A673 (cell line): ENCODE measurements around the gene PCBP3. TPM values are rescaled to one million over a fixed set of nuclear protein-coding genes. Genes with fewer than 3 reads are reported as not detected.

ENCODE experiments used
- BruUV-seq: library from RNA; stranded (reverse); fragments of 400-500 nt; replicated peaks from 2 replicates; lab custom pipeline; 2021; lab: Mats Ljungman, UMichigan
- CTCF ChIA-PET: fragments of 300-600 bp; sonication (Branson Sonifier 250); formaldehyde crosslinking; loops from one replicate; lab custom pipeline; 2022; ENCODE audit warnings: antibody characterized with exemption; lab: Charles Lee
- POLR2A ChIA-PET: fragments of 300-600 bp; sonication (Branson Sonifier 250); formaldehyde crosslinking; loops from one replicate; lab custom pipeline; 2022; ENCODE audit warnings: antibody characterized with exemption; ENCODE audit not compliant: low non-redundant PET; lab: Charles Lee
- DNase-seq: peaks from one replicate; pipeline ENCODE4 v3.0.0-alpha.2; 2015; ENCODE audit warnings: low spot score
- H3K27ac ChIP-seq: fragments of 200-600 bp; sonication (generic); 2 replicates; pipeline ENCODE4 v1.5.1; 2016; ENCODE audit warnings: mixed run types, low read depth, mild to moderate bottlenecking, mixed read lengths, antibody characterized with exemption, low read length; ENCODE audit not compliant: poor library complexity, severe bottlenecking
- H3K27me3 ChIP-seq: fragments of 200-600 bp; sonication (generic); replicated peaks from 2 replicates; pipeline ENCODE4 v1.6.1; 2017; ENCODE audit warnings: mixed run types, low read depth, mild to moderate bottlenecking, mixed read lengths, antibody characterized with exemption, low read length; ENCODE audit not compliant: insufficient read depth, poor library complexity
- H3K36me3 ChIP-seq: fragments of 200-600 bp; sonication (generic); 2 replicates; pipeline ENCODE4 v1.6.1; 2016; ENCODE audit warnings: mixed run types, mild to moderate bottlenecking, mixed read lengths, antibody characterized with exemption, low read length; ENCODE audit not compliant: insufficient read depth, poor library complexity, severe bottlenecking
- H3K4me1 ChIP-seq: fragments of 200-600 bp; sonication (generic); 2 replicates; pipeline ENCODE4 v1.6.1; 2017; ENCODE audit warnings: mixed run types, mild to moderate bottlenecking, mixed read lengths, antibody characterized with exemption, low read length; ENCODE audit not compliant: insufficient read depth, poor library complexity, severe bottlenecking
- H3K4me3 ChIP-seq: fragments of 200-600 bp; sonication (generic); 2 replicates; pipeline ENCODE4 v1.5.1; 2016; ENCODE audit warnings: low read depth, mixed run types, mild to moderate bottlenecking, mixed read lengths, low read length; ENCODE audit not compliant: poor library complexity, severe bottlenecking
- H3K9me3 ChIP-seq: fragments of 200-600 bp; sonication (generic); 2 replicates; pipeline ENCODE4 v1.6.1; 2016; ENCODE audit warnings: mixed run types, low read depth, mild to moderate bottlenecking, mixed read lengths, antibody characterized with exemption, low read length; ENCODE audit not compliant: poor library complexity, severe bottlenecking
- EZH2 ChIP-seq: fragments of 200-600 bp; sonication (generic); IDR thresholded peaks from 2 replicates; pipeline ENCODE4 v1.6.1; 2017; ENCODE audit warnings: borderline replicate concordance, low read depth, mild to moderate bottlenecking, mixed read lengths, antibody characterized with exemption, low read length; ENCODE audit not compliant: poor library complexity, severe bottlenecking
- intact Hi-C: fragments of 100-400 bp; cut with micrococcal nuclease; formaldehyde crosslinking; loops from one replicate; pipeline ENCODE4 v1.10.0; 2022; ENCODE audit not compliant: unreplicated experiment
- total RNA-seq: library from RNA; stranded (reverse); gene quantifications from 2 replicates; pipeline ENCODE4 v1.2.3, GENCODE V29; 2021
- TF ChIP-seq, protein P1 (sequence below): fragments of 300-800, 200-600 bp; sonication (generic); conservative IDR thresholded peaks from 2 replicates; pipeline ENCODE4 v1.5.1; 2017; ENCODE audit warnings: low read depth, mild to moderate bottlenecking, antibody characterized with exemption, low read length, moderate library complexity, mixed read lengths

PCBP3 gene
- total RNA-seq, 1 experiment from 2014 or later: 25.6 TPM

DNA sequence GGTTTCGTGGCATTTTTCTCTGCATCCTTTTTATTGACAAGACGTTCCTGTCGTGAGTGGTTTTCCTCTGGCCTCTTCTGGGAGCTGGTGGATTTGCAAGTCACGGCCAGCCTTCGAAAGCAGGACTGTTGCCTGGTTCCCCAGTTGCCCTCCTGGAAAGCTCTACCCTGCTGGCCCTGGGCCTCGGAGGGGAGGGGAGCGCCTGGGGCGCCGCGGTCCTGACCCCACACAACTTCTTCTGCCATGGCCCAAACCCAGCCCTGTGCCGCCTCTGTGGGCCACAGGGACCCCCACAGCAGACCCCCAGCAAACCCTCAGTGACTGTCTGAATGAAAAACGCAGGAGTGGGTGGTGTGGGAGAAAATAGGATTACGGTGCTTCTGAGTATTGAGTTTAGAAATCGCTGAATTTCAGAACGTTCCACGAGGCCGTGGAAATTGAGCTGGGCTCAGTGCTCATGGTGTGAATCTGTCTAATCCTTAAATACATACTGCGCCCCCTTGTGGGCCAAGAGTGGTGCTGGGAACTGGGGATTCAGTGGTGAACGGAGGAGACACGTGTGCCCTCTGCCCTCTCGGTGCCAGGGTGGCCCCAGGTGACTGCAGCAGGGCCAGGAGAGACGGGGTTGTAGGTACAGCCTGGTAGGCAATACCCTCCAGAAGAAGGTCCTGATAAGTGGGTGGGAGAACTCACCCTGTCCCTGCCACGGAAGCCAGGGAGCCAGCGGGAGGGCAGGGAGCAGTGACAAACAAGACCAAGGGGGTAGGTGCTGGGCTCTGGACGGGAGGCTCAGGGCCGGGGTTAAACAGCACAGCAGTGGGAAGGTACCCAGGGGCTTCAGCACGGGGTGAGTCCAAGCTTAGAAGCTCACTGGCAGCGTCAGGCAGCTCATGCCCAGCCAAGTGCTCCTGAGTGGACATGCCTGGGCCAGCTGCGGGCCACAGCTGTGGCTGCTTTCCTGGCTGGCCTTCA is 236.9 kb downstream of the PCBP3 start:
- Histone ChIP-seq H3K27me3 (no peaks in the 10 kb centered on the region), H3K9me3 (no peaks in the 10 kb centered on the region), H3K27ac (no peak overlapping the region), H3K4me3 (no peak overlapping the region), H3K36me3 (no peaks in the 10 kb centered on the region), H3K4me1 (peaks cover 7% of the 10 kb centered on the region)
- DNase-seq: peak; percentile 92
- BruUV-seq: no TSS peak
- intact Hi-C loops: loop anchor here (10.0 kb wide), 1 partner anchor 336 kb away; the partner anchor contains the start of gene SLC19A1
- TF ChIP-seq EZH2: no peak
- TF ChIP-seq, protein P1, sequence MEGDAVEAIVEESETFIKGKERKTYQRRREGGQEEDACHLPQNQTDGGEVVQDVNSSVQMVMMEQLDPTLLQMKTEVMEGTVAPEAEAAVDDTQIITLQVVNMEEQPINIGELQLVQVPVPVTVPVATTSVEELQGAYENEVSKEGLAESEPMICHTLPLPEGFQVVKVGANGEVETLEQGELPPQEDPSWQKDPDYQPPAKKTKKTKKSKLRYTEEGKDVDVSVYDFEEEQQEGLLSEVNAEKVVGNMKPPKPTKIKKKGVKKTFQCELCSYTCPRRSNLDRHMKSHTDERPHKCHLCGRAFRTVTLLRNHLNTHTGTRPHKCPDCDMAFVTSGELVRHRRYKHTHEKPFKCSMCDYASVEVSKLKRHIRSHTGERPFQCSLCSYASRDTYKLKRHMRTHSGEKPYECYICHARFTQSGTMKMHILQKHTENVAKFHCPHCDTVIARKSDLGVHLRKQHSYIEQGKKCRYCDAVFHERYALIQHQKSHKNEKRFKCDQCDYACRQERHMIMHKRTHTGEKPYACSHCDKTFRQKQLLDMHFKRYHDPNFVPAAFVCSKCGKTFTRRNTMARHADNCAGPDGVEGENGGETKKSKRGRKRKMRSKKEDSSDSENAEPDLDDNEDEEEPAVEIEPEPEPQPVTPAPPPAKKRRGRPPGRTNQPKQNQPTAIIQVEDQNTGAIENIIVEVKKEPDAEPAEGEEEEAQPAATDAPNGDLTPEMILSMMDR: peak; percentile 93
- CTCF ChIA-PET: interaction anchor here (0.6 to 1.0 kb wide), 5 partner anchors 235 to 593 kb away, joined by 3 to 4 read pairs (median 3); partner anchors contain the start of gene POFUT2
- POLR2A ChIA-PET: no interaction called here

DNA sequence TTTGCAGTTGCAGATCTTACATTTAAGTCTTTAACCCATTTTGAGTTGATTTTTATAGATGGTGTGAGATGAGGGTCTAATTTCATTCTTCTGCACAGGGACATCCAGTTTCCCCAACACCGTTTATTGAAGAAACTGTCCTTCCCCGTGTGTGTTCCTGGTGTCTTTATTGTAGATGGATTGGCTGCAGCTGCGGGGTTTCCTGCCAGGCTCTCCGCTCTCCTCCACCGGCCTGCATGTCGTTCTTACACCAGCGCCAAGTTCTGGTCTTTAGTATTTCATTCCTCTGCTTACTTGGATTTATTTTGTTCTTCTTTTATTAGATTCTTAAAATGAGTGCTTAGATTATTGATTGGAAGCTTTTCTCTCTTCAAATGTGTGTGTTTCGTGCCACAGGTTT is 239.1 kb downstream of the PCBP3 start:
- no TSS peak for BruUV-seq
- Histone ChIP-seq H3K4me1 (peaks cover 5% of the 10 kb centered on the region), H3K9me3 (no peaks in the 10 kb centered on the region), H3K4me3 (no peak overlapping the region), H3K27ac (no peak overlapping the region), H3K36me3 (no peaks in the 10 kb centered on the region), H3K27me3 (no peaks in the 10 kb centered on the region)
- ChIA-PET POLR2A (no interaction called here), CTCF (no interaction called here)
- no peak for DNase-seq
- intact Hi-C loops: loop anchor here (10.0 kb wide), 1 partner anchor 338 kb away; the partner anchor contains the start of gene SLC19A1
- TF ChIP-seq, protein P1: no peak
- no peak for TF ChIP-seq EZH2

DNA sequence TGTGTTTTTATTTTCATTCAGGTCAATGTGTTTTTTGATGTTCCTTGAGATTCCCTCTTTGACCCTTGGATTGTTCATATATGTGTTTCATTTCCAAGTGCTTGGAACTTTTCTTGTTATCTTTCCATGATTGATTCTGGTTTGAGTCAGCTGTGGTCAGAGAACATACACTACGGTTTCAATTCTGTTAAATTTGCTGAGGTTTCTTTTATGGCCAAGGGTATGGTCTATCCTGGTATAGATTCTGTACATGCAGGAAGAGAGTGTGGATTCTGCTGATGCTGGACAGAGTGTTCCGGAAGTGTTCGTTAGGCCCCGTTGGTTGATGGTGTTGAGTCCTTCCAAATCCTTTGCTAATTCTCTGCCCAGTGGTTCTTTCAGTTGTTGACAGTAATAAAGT is 239.6 kb downstream of the PCBP3 start:
- POLR2A ChIA-PET: no interaction called here
- Histone ChIP-seq H3K4me1 (peaks cover 5% of the 10 kb centered on the region), H3K4me3 (no peak overlapping the region), H3K27ac (no peak overlapping the region), H3K9me3 (no peaks in the 10 kb centered on the region), H3K36me3 (no peaks in the 10 kb centered on the region), H3K27me3 (no peaks in the 10 kb centered on the region)
- TF ChIP-seq, protein P1: no peak
- no peak for TF ChIP-seq EZH2
- intact Hi-C loops: loop anchor here (10.0 kb wide), 1 partner anchor 338 kb away; the partner anchor contains the start of gene SLC19A1
- CTCF ChIA-PET: no interaction called here
- no peak for DNase-seq
- no TSS peak for BruUV-seq
